HG02588 (cell line): ENCODE results near the gene TMEM163.
"Not testable (repeated sequence)": the region's sequence is repeated elsewhere in the genome, so short reads cannot be mapped to it uniquely, and the experiment has no call there.

Experiments
- ATAC-seq: cut with Tn5 transposase; IDR thresholded peaks from one replicate; pipeline ENCODE4 v1.9.1; 2021; ENCODE audit warnings: mild to moderate bottlenecking, moderate library complexity; ENCODE audit not compliant: unreplicated experiment

Gene TMEM163

DNA sequence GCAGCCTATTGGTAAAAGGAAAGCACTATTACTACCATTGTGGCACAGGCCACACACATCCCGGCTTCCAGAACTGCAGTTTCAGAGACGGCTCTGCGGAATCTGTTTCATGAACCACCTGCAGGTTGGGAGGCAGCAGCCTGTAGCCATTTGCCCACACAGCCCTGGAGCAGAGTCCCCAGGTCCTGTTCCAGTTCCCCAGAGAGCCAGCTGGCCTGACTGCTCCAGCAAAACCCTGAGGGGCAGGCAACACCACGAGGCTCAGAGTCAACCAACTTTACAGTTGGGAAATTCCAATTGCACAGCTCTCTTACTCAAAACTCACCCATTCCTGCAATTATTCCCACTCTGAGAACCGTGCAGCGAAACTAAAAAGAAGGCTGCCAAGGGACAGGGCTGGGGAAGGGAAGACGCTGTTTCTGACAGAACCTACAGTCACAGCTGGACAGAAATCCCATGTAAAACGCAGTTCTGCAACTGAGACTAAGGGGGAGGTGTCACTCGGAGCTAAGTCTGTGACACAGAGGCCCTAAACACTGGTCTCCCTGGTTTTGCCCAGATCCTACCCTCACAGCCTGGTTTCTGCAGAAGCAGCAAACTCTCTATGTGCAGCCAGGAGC lies 219.4 kb downstream of the TMEM163 start:
- no peak for ATAC-seq

DNA sequence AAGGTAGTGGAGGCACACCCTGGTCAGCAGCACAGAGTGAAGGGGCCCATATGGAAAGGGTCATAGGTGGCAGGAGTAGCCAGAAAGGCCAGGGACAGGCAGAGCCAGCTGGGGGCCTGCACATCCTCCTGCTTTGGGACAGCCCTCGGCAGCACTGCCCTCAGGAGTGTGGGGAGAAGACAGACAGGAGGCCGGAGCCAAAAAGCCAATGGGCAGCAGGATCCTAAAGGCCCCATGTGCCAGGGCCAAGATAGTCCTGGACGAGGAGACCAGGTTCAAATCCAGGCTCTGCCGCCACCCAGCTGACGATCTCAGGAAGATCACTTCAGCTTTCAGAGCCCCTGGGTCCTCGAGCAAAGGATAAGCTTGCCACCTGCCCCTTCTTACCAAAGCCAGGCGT lies 220.1 kb downstream of the TMEM163 start:
- no peak for ATAC-seq

DNA sequence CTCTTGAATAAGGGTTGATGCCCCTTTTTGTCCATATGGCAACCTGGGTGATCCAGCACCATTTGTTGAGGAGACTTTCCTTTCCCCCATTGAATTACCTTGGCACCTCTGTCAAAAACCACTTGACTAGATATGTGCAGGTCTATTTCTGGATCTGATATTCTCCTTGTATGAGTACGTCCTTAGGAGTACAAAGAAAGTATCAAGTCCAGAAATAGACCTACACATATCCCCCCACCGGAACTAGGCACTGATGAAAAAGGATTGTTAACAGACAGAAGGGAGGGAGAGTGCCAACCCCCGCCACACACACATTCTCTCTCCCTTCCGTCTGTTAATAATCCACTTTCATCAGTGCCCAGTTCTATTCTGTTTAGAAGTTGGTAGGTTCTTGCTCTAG lies 225.0 kb downstream of the TMEM163 start:
- no peak for ATAC-seq

DNA sequence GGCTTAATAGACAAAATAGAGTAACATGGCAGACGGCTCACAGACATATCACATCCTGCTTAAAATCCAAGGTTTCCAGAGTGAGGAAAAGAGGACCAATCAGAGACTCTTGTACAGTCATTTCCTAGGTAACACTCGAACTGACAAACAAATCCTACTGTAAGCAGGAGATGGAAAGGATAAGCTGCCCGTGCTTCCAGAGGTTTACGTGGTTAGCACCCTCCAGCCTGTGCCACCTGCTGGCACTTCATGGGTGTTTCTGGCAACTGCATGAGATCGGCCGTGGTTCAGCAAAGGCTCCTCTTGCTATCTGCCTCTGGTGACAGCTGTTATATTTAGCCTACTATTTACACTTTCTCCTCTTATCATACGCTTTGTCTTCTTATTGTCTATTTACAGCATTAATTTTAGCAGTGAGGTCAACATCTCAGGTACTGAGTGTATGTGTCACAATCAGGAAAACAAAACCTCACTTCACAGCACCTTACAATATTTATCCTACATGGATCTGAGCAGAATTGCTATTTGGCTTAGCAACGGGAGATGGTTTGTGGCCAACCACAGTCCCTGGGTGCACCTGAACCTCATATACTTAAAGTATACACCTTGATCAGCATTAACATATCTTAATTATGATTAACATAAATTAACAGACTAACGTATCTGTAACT lies 226.9 kb downstream of the TMEM163 start:
- ATAC-seq = no peak

DNA sequence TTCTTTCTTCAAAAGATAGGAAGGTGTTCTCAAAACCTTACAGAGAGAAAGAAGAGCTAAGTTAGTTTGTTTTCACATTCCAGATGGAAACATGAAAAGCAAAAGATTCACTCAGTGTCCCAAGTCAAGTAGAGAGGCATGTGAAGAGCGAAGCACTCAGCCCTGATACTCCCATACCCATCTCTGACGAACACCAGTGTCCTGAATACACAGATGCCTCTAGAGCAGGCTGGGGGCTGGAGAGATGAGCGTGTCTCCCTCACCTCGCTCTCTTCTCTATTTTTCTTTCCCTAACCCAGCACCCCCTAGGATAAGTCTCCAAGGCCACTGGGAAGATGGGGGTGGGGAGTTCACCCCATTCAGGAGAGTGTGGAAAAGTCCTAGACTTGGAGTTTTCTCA lies 227.8 kb downstream of the TMEM163 start:
- no peak for ATAC-seq

DNA sequence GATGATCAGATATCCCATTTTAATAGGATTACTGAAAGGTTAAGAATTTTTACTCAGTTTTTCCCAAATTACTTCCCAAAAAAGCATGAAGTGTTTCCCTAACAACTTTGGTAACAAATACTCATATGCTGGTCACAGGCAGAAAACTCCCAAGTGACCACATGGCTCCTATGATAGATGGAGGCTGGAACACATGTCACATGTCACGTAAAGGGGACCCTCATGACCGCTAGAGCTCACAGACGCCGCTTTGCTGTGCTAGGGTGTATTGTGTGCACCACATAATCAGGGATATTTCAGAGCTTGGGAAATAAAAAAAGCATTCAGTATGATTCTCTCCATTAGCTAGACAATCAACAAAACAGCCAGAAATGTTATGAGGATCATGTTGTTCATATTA lies 228.2 kb downstream of the TMEM163 start:
- no peak for ATAC-seq

DNA sequence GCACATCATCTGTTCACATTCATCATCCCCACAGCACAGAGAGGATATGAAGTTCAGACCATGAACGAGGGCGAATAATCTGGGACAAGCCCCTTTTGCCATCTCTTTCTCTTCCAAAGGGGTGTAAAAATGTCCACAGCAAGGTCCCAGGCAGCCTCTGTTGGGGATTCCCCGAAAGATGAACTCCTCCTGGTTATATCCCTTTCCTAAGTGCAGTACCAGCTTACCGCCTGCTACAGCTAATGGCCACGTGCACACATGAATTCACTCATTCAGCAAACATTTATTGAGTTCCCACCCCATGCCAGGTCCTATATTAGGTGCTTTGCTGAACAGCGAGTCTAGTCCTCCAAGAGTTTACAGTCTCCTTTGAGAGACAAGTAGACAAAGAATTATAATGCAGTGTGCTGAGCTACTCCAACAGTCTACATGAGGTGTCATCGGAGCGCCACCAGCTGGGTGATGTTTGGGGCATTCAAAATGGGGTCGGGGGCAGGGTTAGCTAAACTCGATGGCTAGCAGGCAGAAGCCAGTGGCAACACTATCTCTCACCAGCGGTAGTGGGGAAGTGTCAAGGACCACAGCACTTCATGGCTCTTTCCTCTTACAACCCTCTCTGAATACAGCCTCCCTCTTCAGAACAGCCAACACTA lies 228.9 kb downstream of the TMEM163 start:
- ATAC-seq = no peak

DNA sequence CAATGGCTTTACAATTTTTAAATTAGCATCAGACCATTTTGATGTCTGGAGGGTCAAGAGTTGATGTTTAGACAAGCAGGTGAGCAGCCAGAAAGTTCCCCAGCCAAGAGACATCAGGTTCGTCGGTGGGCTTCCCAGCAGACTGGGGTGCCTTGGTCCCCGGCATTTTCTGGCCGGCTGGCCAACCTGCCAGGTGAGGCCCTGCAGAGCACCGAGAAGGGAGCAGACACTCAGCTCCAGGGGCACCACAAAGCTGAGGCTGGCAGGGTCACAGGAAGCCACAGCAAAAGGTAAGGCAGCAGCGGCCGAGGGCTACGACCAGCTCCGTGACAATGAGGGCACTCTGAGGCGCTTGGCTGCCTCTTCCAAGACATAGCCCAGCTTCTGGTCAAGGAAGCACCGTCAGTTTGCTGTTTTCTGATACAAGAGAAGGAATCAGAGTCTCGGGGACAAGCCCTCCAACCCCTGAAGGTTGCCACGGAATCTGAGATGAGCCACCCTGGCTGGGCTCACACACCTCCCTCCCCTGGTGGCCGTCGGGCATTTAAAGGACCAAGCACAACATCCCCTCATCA lies 235.9 kb downstream of the TMEM163 start:
- ATAC-seq = no peak

DNA sequence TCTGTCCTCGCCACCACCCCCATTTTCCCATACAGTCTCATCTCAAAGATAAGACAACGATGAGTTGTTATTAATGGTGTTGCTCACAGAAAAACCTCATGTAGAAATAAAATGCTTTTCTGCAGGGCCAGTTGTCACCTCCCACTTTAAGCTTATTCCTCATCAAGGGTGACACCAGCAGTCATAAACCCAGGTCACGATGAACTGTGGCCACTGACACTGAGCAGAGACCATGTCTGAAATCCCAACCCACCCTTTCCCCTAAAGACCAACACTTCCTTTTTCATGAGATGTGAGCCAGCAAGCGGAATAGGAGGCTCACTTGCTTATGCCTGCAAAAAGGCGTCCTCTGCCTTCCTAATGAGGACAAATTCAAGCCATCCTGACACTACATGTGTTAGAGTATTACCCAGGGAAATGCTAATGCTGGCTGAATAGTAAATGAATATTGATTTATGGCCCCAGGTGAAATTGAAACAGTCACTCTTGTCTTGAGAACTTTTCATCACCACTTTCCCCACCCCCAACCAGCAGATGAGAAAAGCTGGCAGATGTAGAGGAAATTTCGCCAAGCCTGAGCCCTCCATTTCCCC lies 236.6 kb downstream of the TMEM163 start:
- ATAC-seq = no peak

DNA sequence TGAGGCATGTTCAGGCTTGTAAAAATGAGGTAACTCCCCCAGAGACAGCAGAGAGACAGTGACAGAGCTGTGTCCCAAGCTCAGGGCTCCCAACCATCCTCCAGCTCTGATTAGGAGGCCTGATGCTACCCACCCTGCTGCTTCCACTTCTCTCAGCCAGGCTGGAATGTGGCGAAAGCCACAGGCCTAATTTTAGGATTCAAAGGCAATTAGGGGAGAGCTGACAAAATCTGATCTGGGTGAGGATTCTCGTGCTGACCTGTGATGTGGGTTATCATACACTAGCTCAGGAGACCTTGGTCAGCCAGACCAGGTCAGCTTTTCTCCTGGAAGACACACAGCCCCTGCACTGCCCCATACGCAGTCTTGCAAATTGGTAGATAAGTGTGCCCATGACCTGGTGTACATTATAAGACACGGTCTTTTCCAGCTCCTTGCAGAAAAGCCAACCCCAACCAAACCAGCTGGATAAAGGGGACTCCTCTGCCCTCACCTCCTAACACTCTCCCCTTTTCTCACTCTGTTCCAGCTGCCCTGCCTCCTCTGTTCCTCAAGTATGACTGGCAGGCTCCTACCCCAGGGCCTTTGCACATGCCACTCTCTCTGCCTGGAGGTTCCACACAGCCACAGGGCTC lies 239.0 kb downstream of the TMEM163 start:
- no peak for ATAC-seq

DNA sequence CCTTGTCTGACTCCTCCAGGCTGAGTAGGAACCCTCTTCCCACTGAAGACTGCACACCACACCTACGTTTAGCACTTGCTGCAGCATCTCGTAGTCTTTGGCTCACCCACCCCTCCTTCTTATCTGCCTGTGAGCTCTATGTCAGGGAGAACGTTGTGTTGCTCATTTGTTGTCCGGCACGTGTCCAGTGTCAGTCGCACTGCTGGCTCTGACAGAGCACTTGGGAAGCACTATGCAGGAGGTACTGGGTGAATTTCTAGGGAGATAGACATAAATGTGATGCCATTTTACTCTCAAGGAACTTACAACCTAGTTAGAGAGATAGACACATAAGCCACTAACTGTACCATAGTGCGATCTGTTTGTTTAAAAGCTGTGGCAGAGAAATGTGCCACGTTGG lies 241.8 kb downstream of the TMEM163 start:
- not testable (repeated sequence) for ATAC-seq

DNA sequence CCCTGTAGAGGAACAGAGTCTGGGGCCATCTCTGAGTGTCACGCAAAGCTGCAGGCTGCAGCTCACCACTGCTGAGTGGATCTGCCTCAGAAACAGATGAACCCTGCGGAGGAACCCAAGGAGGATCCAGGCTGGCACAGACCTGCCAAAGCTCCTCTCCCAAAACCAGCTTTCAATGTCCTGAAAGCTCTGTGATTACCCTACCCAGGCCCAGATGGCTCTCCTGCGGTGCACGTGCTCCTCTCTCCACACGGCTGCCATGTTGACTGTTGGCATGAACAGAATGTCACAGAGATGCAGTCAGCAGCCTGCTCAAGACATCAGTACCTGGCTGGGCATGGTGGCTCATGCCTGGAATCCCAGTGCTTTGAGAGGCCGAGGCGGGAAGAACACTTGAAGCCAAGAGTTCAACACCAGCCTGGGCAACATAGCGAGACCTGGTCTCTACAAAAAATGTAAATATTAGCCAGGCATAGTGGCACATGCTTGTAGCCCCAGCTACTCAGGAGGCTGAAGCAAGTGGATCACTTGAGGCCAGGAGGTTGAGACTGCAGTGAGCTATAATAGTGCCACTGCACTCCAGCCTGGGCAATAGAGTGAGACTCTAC lies 248.1 kb downstream of the TMEM163 start:
- no peak for ATAC-seq

DNA sequence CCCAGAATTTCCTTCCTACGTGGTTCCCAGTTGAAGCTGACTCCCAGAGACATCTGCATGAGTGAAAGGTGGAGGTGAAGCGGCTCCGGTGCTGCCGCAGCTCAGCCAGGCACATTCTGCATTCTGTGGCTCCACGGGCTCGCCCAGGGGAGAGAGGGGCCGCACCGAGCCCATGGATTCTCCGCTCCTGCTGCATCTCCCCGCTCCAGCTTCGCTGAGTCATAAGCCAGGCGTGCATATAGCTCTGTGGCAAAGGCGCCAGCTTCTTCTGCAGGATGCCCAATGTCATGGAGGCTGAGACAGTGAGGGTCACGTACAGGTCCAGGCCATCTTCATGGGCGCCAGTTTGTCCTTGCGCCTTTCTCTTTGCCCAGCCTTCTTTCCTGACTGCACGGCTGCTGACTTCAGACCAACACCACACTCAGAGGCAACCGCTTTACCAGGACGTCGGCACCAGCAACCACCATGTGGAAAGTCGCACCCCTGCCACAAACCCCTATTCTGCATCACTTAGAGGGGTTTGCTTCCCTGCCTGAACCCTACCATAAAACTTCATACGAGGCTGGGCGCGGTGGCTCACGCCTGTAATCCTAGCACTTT lies 249.2 kb downstream of the TMEM163 start:
- no peak for ATAC-seq

DNA sequence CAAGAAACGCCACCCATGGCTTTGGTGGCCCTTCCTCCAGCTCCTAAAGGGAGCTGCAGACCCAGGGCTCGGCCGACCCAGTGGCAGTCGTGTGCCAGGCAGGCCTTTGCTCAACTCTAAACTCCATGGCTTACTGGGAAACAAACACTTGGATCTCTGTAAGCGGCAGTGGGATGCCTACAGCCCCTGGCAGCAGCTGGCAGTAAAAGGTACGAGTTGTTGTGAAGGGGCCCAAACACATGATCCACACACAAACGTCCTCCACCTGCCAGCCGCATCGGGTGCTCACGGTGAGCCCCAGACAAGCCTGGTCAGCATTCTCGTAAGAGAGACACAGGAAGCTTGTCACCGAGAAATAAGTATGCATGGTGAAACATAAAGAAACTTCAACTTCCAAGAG lies 250.0 kb downstream of the TMEM163 start:
- ATAC-seq = no peak

DNA sequence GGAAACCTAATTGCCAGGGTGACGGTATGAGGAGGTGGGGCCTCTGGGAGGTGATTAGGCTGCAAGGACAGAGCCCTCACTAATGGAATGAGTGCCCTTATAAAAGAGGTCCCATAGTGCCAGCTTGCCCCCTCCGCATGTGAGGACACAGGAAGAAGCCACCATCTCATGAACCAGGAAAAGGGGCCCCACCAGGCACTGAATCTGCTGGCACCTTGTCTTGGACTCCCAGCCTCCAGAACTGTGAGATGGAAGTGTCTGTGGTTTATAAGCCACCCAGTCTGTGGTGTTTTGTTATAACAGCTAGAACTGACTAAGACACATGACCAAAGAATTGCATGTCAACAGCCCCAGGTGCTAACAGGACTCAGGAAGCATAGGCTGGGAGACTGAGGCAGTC lies 250.6 kb downstream of the TMEM163 start:
- ATAC-seq = no peak

DNA sequence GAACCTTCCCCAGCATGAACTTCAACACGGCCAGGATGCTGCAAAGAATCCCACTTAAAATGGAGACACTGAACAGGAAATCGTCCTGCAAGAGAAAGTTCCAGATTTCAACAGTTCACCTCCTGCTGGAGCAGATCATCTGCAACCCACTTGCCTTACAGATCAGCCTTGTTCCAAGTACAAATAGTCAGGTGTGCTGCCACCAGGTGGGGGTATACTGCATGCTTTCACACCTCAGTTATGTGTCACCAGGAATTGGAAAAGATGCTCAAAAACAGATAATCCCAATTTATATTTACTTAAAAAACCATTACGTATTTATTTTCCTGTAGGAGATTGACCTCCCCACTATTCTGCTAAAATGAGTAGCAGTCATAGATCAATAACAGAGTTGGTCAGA lies 252.7 kb downstream of the TMEM163 start:
- no peak for ATAC-seq

DNA sequence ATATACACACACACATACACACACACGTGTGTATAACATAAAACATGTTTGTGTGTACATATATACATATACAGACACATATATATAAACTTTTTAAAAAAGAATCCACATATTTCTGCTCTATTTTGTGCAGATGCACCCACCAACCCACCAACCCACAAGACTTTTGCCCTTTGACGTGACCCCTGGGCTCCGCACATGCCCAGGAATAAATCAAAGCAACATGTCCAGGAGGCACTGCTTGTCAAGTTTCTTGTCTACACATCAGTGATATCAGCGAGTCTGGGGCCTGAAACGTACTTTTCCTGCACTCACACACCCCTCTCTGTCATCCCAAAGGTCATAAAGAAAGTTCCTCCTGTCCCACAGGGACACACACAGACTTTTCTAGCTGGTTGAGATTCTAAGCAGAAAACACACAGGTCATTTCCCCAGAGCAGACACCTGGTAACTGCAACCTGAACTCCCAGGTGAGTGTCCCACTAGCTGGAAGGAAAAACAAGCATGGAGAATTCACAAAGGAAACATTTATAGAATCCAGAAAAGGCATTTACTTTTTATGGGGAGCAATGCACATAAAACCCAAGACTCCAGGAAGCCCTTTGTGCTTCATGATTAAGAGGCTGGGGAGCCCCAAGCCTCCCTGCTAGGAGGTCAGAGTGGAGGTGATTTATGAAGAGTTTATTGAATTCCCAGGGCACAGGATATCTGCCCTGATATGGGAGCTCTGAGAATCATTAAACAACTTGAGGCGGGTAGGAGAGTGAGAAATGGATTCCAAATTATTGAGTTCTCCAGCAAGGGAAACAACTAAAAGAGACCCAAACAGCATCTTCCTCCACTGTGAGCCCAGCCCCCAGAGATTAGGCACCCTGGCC lies 253.3 kb downstream of the TMEM163 start:
- no peak for ATAC-seq

DNA sequence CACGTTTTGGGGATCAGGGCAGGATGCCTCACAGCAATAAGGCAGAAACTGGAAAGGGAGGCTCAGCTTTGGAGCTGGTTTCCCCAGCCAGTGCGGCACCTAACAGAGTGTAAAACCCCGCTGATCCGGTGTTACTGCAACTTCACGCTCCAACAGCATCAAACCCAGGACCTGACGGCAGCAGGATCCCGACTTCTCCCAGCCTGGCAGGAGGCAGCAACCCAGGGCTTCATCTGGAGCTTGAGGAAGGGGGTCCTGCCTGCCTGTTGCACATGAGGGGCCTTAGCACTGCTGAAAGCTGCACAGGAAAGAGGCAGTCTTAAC lies 255.1 kb downstream of the TMEM163 start:
- no peak for ATAC-seq

DNA sequence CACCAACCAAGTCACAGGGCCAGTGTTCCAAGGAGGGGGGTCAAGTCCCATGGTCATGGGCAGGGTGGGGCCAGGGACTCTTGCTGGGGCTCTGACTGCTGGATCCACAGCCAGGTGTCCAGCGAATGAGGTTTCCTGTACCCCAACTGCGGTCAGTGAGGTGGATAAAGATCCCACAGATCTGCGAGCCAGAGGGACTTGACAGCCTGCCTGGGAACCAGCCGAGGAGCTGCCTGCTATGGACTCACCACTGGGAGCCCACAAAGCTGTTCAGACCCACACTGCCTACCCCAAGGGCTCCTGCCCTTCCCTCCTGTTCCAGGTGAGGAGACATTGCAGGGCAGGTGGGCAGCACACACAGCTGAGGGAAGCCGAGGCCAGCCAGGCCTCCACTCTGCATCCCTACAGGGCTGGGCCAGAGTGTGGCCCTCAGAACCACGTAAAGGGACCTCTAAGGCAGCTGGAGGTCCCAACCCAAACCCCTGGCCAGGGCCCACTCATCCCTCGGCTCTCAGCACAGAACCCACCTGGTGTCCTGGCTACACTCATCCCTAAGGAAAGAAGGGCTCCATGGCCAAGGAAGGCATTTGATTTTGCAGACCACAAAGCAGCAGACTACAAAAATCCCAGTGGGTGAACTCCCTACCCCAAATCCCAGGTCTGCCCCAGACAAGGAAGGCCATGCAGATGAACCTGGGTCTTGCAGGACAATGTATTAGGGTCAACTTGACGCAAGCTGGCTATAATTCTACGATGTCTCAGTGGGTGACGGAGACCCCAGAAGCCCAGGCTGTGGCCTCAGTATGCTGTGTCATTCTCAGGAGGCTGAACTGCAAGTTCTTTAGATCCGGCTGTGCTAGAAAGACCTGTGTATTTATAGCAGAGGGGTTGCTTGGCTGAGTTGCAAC lies 255.8 kb downstream of the TMEM163 start:
- no peak for ATAC-seq
